Fibroblast of the conjunctiva (primary cell): Measurements from ENCODE around the gene POLG.
"Not testable (repeated sequence)": the region's sequence is repeated elsewhere in the genome, so short reads cannot be mapped to it uniquely, and the experiment has no call there.

Experiments used
- DNase-seq: peaks from one replicate; pipeline ENCODE4 v3.0.0-alpha.2; 2010; ENCODE audit warnings: low read depth

Gene POLG

DNA sequence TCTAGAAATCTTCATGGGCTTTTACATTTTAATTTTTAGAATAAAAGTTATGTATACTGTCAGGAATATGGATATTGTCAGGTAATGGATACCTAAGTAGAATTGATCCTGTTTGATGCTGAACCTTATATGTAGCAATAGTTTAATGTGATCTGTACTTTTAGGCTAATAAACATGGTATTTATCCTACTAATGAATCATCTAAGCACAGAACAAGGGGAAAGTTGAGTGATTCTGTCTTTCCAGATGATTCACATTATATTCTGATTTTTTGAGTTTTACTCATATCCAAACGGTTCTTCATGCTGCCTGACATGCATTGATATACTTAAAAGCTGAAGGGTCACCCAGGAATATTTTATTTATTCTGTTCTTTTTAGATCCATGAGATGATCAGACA is 56.3 kb downstream of the POLG start:
- no peak for DNase-seq

GRCh38 chr15:89277281-89277680 is 57.3 kb downstream of the POLG start:
- not testable (repeated sequence) for DNase-seq
